A549 treated with ZK216348 at 1 μM for 4 hours (cell line): ENCODE data around the gene PCDHGB1. TPM values are rescaled to one million over a fixed set of nuclear protein-coding genes. Genes with fewer than 3 reads are reported as not detected.

Experiments used
- total RNA-seq: library from RNA; stranded (reverse); fragments of 200-300 nt; extraction: Qiagen RNA extraction; gene quantifications from 5 replicates; pipeline ENCODE4 v1.2.3, GENCODE V29; 2022; ENCODE audit warnings: low read depth

Gene PCDHGB1
- total RNA-seq, 1 experiment from 2014 or later, result 1.8 TPM

GRCh38 chr5:141397756-141398551 lies 48.1 kb downstream of the PCDHGB1 start, which contains the start of gene PCDHGB5:
Gene PCDHGB5 (plus strand): TSS chr5:141397947. CDS start chr5:141398128, 181 bp downstream.

Other genes with a start within 250 kb of the PCDHGB1 start
- 0.09 TPM in 1 of 5 replicates, not detected in the others for gene PCDHB3, start 249.6 kb upstream of the PCDHGB1 start, total RNA-seq
- gene PCDHB4, start 228.3 kb upstream of the PCDHGB1 start, total RNA-seq, result 0.06 to 0.12 TPM (median 0.09 TPM) in 4 of 5 replicates, not detected in the other
- 1.2 to 2.1 TPM (median 1.4 TPM) in 5 replicates for gene PCDHB5, start 214.9 kb upstream of the PCDHGB1 start, total RNA-seq
- gene PCDHB6, start 200.0 kb upstream of the PCDHGB1 start, total RNA-seq, result 0.62 to 1.1 TPM (median 0.85 TPM) in 5 replicates
- gene PCDHB7, start 177.5 kb upstream of the PCDHGB1 start, total RNA-seq, result 0.06 TPM in 1 of 5 replicates, not detected in the others
- gene PCDHB8, start 172.3 kb upstream of the PCDHGB1 start, total RNA-seq, result 0.20 to 0.40 TPM (median 0.37 TPM) in 4 of 5 replicates, not detected in the other
- gene PCDHB16, start 167.7 kb upstream of the PCDHGB1 start, total RNA-seq, result 0.05 to 0.11 TPM (median 0.05 TPM) in 3 of 5 replicates, not detected in the others
- gene PCDHB9, start 162.9 kb upstream of the PCDHGB1 start, total RNA-seq, result not detected in 5 replicates
- not detected in 5 replicates for gene PCDHB10, start 157.7 kb upstream of the PCDHGB1 start, total RNA-seq
- 0.05 to 0.20 TPM (median 0.08 TPM) in 4 of 5 replicates, not detected in the other for gene PCDHB11, start 150.5 kb upstream of the PCDHGB1 start, total RNA-seq
- not detected in 5 replicates for gene PCDHB12, start 141.4 kb upstream of the PCDHGB1 start, total RNA-seq
- gene PCDHB13, start 136.2 kb upstream of the PCDHGB1 start, total RNA-seq, result 0.06 to 0.20 TPM (median 0.08 TPM) in 4 of 5 replicates, not detected in the other
- gene PCDHB14, start 126.8 kb upstream of the PCDHGB1 start, total RNA-seq, result 0.11 to 0.13 TPM in 2 of 5 replicates, not detected in the others
- 0.09 to 0.14 TPM in 2 of 5 replicates, not detected in the others for gene PCDHB15, start 104.7 kb upstream of the PCDHGB1 start, total RNA-seq
- gene SLC25A2, start 46.0 kb upstream of the PCDHGB1 start, total RNA-seq, result not detected in 5 replicates
- gene TAF7, start 29.3 kb upstream of the PCDHGB1 start, total RNA-seq, result 59.2 to 89.1 TPM (median 72.2 TPM) in 5 replicates
- 0.22 to 0.40 TPM (median 0.30 TPM) in 5 replicates for gene PCDHGA1, start 19.6 kb upstream of the PCDHGB1 start, total RNA-seq
- gene PCDHGA2, start 11.3 kb upstream of the PCDHGB1 start, total RNA-seq, result 0.37 to 0.79 TPM (median 0.54 TPM) in 5 replicates
- not detected in 5 replicates for gene PCDHGA3, start 6.3 kb upstream of the PCDHGB1 start, total RNA-seq
- gene PCDHGA4, start 4.9 kb downstream of the PCDHGB1 start, total RNA-seq, result 0.11 to 0.23 TPM (median 0.17 TPM) in 5 replicates
- gene PCDHGB2, start 9.9 kb downstream of the PCDHGB1 start, total RNA-seq, result 0.11 to 0.17 TPM (median 0.15 TPM) in 3 of 5 replicates, not detected in the others
- gene PCDHGA5, start 14.1 kb downstream of the PCDHGB1 start, total RNA-seq, result 0.09 to 0.21 TPM (median 0.18 TPM) in 5 replicates
- gene PCDHGB3, start 20.1 kb downstream of the PCDHGB1 start, total RNA-seq, result 0.12 to 0.29 TPM (median 0.27 TPM) in 5 replicates
- 0.05 to 0.29 TPM (median 0.20 TPM) in 5 replicates for gene PCDHGA6, start 23.8 kb downstream of the PCDHGB1 start, total RNA-seq
- 0.77 to 1.0 TPM (median 0.98 TPM) in 5 replicates for gene PCDHGA7, start 32.6 kb downstream of the PCDHGB1 start, total RNA-seq
- 0.74 to 1.1 TPM (median 0.90 TPM) in 5 replicates for gene PCDHGB4, start 37.6 kb downstream of the PCDHGB1 start, total RNA-seq
- gene PCDHGA8, start 42.5 kb downstream of the PCDHGB1 start, total RNA-seq, result 0.02 to 0.06 TPM (median 0.04 TPM) in 3 of 5 replicates, not detected in the others
- gene PCDHGB5, start 47.8 kb downstream of the PCDHGB1 start, total RNA-seq, result 1.9 to 2.5 TPM (median 2.1 TPM) in 5 replicates
- 0.09 TPM in 1 of 5 replicates, not detected in the others for gene PCDHGA9, start 52.7 kb downstream of the PCDHGB1 start, total RNA-seq
- gene PCDHGB6, start 57.9 kb downstream of the PCDHGB1 start, total RNA-seq, result 0.07 to 0.12 TPM (median 0.08 TPM) in 4 of 5 replicates, not detected in the other
- not detected in 5 replicates for gene PCDHGA10, start 62.9 kb downstream of the PCDHGB1 start, total RNA-seq
- 0.05 to 0.08 TPM (median 0.06 TPM) in 3 of 5 replicates, not detected in the others for gene PCDHGB7, start 67.6 kb downstream of the PCDHGB1 start, total RNA-seq
- 0.05 to 0.07 TPM in 2 of 5 replicates, not detected in the others for gene PCDHGA11, start 71.0 kb downstream of the PCDHGB1 start, total RNA-seq
- gene PCDHGA12, start 80.4 kb downstream of the PCDHGB1 start, total RNA-seq, result not detected in 5 replicates
- 5.1 to 7.1 TPM (median 6.4 TPM) in 5 replicates for gene PCDHGC3, start 125.9 kb downstream of the PCDHGB1 start, total RNA-seq
- not detected in 5 replicates for gene PCDHGC4, start 134.9 kb downstream of the PCDHGB1 start, total RNA-seq
- not detected in 5 replicates for gene PCDHGC5, start 139.0 kb downstream of the PCDHGB1 start, total RNA-seq